Esophagus squamous epithelium (tissue), 5 donors: ENCODE measurements around the gene TSPO. TPM values are rescaled to one million over a fixed set of nuclear protein-coding genes. Genes with fewer than 3 reads are reported as not detected.
"Not testable (repeated sequence)": the region's sequence is repeated elsewhere in the genome, so short reads cannot be mapped to it uniquely, and the experiment has no call there.

Experiments used
- DNase-seq: peaks from one replicate; lab custom pipeline; 2025; lab: John Stamatoyannopoulos, UW
- H3K27ac ChIP-seq, 4 donors: fragments of 200-600 bp; sonication (generic); one replicate each; pipeline ENCODE4 v1.5.1; 2016 to 2019; ENCODE audit warnings: mild to moderate bottlenecking in 1 of 4
- H3K27me3 ChIP-seq, 4 donors: fragments of 200-600 bp; sonication (generic); 1 replicate in 3 of 4; 2 replicates in 1 of 4; pipeline versions ENCODE4 v1.5.1 to v1.6.0; 2017 to 2021; ENCODE audit warnings: antibody characterized with exemption in 1 of 4
- H3K36me3 ChIP-seq, 3 donors: fragments of 200-600 bp; sonication (generic); one replicate each; pipeline ENCODE4 v1.5.1; 2016 to 2019
- H3K4me1 ChIP-seq, 3 donors: fragments of 200-600 bp; sonication (generic); one replicate each; pipeline ENCODE4 v1.5.1; 2017 to 2019
- H3K4me3 ChIP-seq, 4 donors: fragments of 200-600 bp; sonication (generic); 1 replicate in 3 of 4; 2 replicates in 1 of 4; pipeline ENCODE4 v1.5.1; 2016 to 2019; ENCODE audit warnings: mild to moderate bottlenecking in 2 of 4, moderate library complexity in 1 of 4
- H3K9me3 ChIP-seq, 3 donors: fragments of 200-600 bp; sonication (generic); one replicate each; pipeline ENCODE4 v1.5.1; 2016 to 2019
- POLR2A ChIP-seq, 4 donors: fragments of 450-650 bp; IDR thresholded peaks; one replicate each; pipeline ENCODE4 v1.6.1; 2017; ENCODE audit warnings: antibody characterized with exemption in 4 of 4, mild to moderate bottlenecking in 4 of 4, moderate library complexity in 3 of 4
- WGBS, 2 donors: methylation state at CpG; one replicate each; pipeline ENCODE4 v1.1.5; 2018; 5-methylcytosine and 5-hydroxymethylcytosine counted together
- intact Hi-C: fragments of 100-400 bp; cut with DNase I; formaldehyde crosslinking; loops from one replicate; pipeline ENCODE4 v1.15.0; 2022
- total RNA-seq, 4 donors: library from RNA; depleted of rRNA; stranded (reverse); fragments of >200 nt; gene quantifications; one replicate each; pipeline ENCODE4 v1.1.0, GENCODE V29; 2016
- TF ChIP-seq, protein P1 (sequence below), 6 experiments: fragments of 450-650 bp in 4 of 6; fragments of 200-600 bp in 2 of 6; sonication (generic) in 2 of 6; IDR thresholded peaks; one replicate each; pipeline ENCODE4 v1.5.1; 2016 to 2019; ENCODE audit warnings: antibody characterized with exemption in 6 of 6, mild to moderate bottlenecking in 4 of 6, moderate library complexity in 4 of 6
- donor health status: DM: yes; HTN: yes; CAD: no.

Gene TSPO
- total RNA-seq, 4 donors from 2014 or later: 737 to 1,827 (median 875) TPM

DNA sequence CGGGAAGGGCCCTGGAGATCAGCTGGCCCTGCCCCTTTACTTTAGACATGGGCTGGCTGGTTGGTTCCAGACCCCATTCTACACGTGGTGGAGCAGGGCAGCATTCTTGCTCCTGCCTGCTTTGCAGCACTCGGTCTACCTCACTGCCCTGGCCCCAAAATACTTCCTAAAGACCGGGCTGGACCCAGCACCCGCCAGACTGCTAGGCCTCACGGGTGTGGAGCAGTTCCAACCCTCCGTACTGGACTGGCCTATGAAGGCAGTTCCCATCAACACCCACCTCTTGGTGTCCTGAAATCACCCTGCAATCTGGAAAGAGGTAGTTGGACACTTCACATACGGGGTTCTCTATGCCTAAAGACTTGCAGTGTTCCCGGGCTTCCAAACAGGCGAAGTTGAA is 14.6 kb upstream of the TSPO start:
- Histone ChIP-seq H3K36me3 (peaks cover 9 to 97% (median 30%) of the 10 kb centered on the region in 3 donors), H3K27me3 (no peaks in the 10 kb centered on the region), H3K4me3 (no peak overlapping the region), H3K9me3 (no peaks in the 10 kb centered on the region), H3K4me1 (peaks cover 4 to 29% (median 6%) of the 10 kb centered on the region in 3 donors), H3K27ac (peak overlapping the region in 2 of 4 donors; percentile 32 to 34)
- intact Hi-C loops: loop anchor here (10.0 kb wide), 1 partner anchor 58 kb away; no protein-coding TSS in a partner anchor
- TF ChIP-seq POLR2A (IDR thresholded peaks at IDR 0.05): no peak
- TF ChIP-seq, protein P1, sequence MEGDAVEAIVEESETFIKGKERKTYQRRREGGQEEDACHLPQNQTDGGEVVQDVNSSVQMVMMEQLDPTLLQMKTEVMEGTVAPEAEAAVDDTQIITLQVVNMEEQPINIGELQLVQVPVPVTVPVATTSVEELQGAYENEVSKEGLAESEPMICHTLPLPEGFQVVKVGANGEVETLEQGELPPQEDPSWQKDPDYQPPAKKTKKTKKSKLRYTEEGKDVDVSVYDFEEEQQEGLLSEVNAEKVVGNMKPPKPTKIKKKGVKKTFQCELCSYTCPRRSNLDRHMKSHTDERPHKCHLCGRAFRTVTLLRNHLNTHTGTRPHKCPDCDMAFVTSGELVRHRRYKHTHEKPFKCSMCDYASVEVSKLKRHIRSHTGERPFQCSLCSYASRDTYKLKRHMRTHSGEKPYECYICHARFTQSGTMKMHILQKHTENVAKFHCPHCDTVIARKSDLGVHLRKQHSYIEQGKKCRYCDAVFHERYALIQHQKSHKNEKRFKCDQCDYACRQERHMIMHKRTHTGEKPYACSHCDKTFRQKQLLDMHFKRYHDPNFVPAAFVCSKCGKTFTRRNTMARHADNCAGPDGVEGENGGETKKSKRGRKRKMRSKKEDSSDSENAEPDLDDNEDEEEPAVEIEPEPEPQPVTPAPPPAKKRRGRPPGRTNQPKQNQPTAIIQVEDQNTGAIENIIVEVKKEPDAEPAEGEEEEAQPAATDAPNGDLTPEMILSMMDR (IDR thresholded peaks at IDR 0.05): no peak
- no peak for DNase-seq
- 51 to 70% methylated on average over 3 to 8 of the region's 10 CpGs for WGBS, 2 donors

DNA sequence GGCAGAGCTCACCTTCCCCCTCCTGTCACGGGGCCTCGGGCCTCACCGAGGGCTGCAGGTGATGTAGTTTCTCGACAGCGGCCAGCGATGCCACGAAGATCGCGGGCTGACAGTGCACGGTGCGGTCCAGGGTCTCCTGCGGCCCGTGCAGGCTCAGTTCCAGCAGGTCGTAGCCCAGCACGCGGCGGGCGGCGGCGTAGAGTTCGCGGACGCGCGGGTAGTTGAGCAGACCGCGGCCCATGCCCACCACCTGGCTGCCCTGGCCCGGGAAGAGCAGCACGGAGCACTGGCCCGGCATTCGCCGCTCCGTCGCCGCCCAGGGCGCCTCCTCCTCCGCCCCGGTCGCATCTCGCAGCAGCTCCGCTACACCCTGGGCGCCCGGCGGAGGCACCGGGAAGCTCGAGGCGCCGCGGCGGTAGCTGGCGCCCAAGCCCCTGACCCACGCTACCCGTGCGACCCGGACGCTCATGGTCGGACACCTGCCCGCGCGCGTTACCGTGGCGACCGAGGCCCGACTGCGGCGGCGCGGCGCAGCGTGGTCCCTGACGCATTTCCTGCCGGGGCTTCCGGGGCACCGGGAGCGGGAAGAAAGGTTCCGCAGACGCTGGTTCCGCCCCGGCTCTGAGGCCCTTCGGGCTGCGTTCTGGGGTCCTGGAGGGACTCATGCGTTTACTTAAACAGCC is 8.3 kb upstream of the TSPO start, which contains the start of gene MCAT:
MCAT (minus strand) TSS at position 519 of the 683 bp plus-strand sequence; CDS start at position 469, 50 bp downstream.
- H3K27ac ChIP-seq: peak within 1 kb of the TSS; percentile 75 to 87 (median 86)
- DNase-seq: no peak
- intact Hi-C loops: no loop called here
- WGBS, 2 donors: 0% methylated on average over 5 to 12 of the region's 83 CpGs
- peaks cover 23 to 64% (median 27%) of the 10 kb centered on the region in 3 donors for H3K4me1 ChIP-seq
- TF ChIP-seq, protein P1 (IDR thresholded peaks at IDR 0.05): peak in 1 of 6 experiments; percentile 25
- TF ChIP-seq POLR2A (IDR thresholded peaks at IDR 0.05): peak in 2 of 4 donors; percentile 23 to 59
- no peaks in the 10 kb centered on the region for H3K27me3 ChIP-seq
- H3K9me3 ChIP-seq: no peaks in the 10 kb centered on the region
- H3K4me3 ChIP-seq: peak within 1 kb of the TSS; percentile 63 to 98 (median 86)
- peaks cover 0 to 35% (median 16%) of the 10 kb centered on the region in 3 donors for H3K36me3 ChIP-seq

DNA sequence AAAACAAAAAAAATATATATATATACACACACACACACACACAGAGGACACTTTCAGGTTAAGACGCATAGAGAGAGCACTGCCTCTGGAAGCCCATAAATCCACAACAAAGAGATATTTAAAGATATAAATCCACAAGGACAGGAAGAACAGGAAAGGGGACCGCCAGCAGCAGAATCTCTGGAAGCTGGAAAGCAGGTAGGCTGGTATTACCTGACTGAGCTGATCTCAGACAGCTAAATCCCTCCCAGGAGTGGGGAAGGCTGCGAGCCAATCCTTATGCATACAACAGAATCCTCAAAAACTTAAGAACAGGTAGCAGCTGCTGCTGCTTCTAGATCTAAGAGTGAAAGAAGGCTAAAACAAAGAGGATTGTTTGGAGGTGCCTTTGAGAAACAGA is 6.4 kb upstream of the TSPO start:
- DNase-seq: no peak
- Histone ChIP-seq H3K4me3 (no peak overlapping the region), H3K9me3 (no peaks in the 10 kb centered on the region), H3K27me3 (no peaks in the 10 kb centered on the region), H3K36me3 (peaks cover 0 to 16% (median 11%) of the 10 kb centered on the region in 3 donors), H3K27ac (peak overlapping the region in 3 of 4 donors; percentile 75 to 87 (median 87)), H3K4me1 (peaks cover 23 to 80% (median 27%) of the 10 kb centered on the region in 3 donors)
- TF ChIP-seq POLR2A (IDR thresholded peaks at IDR 0.05): no peak
- intact Hi-C loops: no loop called here
- 25 to 44% methylated on average over 3 of the region's 3 CpGs for WGBS, 2 donors

DNA sequence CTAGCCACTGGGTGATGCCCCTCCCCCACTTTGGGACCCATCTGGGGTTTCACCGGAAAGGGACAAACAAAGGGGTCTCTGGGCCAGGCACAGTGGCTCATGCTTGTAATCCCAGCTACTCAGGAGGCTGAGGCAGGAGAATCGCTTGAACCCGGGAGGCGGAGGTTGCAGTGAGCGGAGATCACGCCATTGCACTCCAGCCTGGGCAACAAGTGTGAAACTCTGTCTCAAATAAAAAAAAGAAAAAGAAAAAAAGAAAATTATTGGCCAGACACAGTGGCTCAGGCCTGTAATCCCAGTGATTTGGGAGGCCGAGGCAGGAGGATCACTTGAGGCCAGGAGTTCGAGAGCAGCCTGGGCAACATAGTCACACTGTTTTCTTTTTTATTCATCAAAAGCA is 6.0 kb upstream of the TSPO start:
- Histone ChIP-seq H3K4me1 (peaks cover 23 to 83% (median 27%) of the 10 kb centered on the region in 3 donors), H3K36me3 (peaks cover 0 to 12% (median 6%) of the 10 kb centered on the region in 3 donors), H3K27ac (peak overlapping the region in 3 of 4 donors; percentile 70 to 87 (median 75))
- intact Hi-C loops, DNase-seq, H3K4me3 ChIP-seq, H3K27me3 ChIP-seq, H3K9me3 ChIP-seq: not testable (repeated sequence)
- WGBS, 2 donors: 77 to 85% methylated on average over 8 of the region's 8 CpGs

DNA sequence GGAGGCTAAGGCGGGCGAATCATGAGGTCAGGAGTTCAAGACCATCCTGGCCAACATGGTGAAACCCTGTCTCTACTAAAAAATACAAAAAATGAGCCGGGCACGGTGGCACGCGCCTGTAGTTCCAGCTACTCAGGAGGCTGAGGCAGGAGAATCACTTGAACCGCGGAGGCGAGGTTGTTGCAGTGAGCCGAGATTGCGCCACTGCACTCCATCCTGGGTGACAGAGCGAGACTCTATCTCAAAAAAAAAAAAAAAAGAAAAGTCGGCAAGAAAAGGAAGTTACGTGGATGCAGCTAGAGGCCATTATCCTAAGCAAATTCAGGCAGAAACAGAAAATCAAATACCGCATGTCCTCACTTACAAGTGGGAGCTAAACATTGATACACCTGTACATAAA is 5.0 kb upstream of the TSPO start:
- H3K9me3 ChIP-seq, intact Hi-C loops, H3K4me3 ChIP-seq, H3K27me3 ChIP-seq, H3K36me3 ChIP-seq, DNase-seq: not testable (repeated sequence)
- peak overlapping the region in 1 of 4 donors; percentile 6 for H3K27ac ChIP-seq
- H3K4me1 ChIP-seq: peaks cover 28 to 86% (median 34%) of the 10 kb centered on the region in 3 donors
- WGBS, 2 donors: 78 to 83% methylated on average over 15 of the region's 15 CpGs

DNA sequence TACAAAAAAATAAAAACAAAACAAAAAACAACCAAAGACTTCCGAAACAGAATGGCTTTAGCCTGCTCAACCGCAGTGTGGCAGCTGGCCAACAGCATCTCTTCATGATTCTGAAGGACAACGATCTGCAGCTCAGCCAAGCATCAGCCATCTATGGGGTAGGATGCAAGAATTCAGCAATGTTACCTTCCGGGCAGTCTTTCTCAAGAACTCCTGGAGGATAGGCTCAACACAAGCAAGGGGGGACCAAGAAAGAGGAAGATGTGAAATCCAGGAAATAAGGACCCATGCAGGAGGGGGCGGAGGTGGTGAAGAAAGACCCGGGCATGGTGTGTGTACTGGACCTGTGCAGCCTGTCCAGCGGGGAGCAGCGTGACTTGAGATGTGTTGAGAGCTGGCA is 3.5 kb upstream of the TSPO start:
- intact Hi-C loops: no loop called here
- Histone ChIP-seq H3K4me3 (no peak overlapping the region), H3K9me3 (no peaks in the 10 kb centered on the region), H3K4me1 (peaks cover 16 to 85% (median 32%) of the 10 kb centered on the region in 3 donors), H3K36me3 (no peaks in the 10 kb centered on the region), H3K27me3 (no peaks in the 10 kb centered on the region), H3K27ac (peak overlapping the region in 2 of 4 donors; percentile 75 to 78)
- DNase-seq: no peak
- TF ChIP-seq, protein P1 (IDR thresholded peaks at IDR 0.05): no peak
- no peak for TF ChIP-seq POLR2A (IDR thresholded peaks at IDR 0.05)
- 57 to 69% methylated on average over 8 of the region's 8 CpGs for WGBS, 2 donors
